Epithelial cell of proximal tubule (primary cell): Measurements from ENCODE around the gene SLC49A4. TPM values are rescaled to one million over a fixed set of nuclear protein-coding genes. Genes with fewer than 3 reads are reported as not detected.
A peak's percentile ranks its signal among the peaks of the same experiment; 100 is the strongest.

Experiments
- DNase-seq: peaks from one replicate; pipeline ENCODE4 v3.0.0-alpha.2; 2011; ENCODE audit warnings: low read depth
- H3K4me3 ChIP-seq: 2 replicates; pipeline ENCODE4 v1.5.1; 2011; ENCODE audit warnings: low read depth, mild to moderate bottlenecking, low read length
- total RNA-seq: library from RNA; depleted of rRNA; stranded (reverse); fragments of >200 nt; gene quantifications from 2 replicates; pipeline ENCODE4 v1.2.3, GENCODE V29; 2015
- TF ChIP-seq, protein P1 (sequence below): conservative IDR thresholded peaks from 2 replicates; pipeline ENCODE4 v1.5.1; 2012; ENCODE audit warnings: low read depth, mild to moderate bottlenecking, low read length

Gene SLC49A4
- total RNA-seq, 1 donor from 2014 or later = 12.2 TPM

- TF ChIP-seq, protein P1, sequence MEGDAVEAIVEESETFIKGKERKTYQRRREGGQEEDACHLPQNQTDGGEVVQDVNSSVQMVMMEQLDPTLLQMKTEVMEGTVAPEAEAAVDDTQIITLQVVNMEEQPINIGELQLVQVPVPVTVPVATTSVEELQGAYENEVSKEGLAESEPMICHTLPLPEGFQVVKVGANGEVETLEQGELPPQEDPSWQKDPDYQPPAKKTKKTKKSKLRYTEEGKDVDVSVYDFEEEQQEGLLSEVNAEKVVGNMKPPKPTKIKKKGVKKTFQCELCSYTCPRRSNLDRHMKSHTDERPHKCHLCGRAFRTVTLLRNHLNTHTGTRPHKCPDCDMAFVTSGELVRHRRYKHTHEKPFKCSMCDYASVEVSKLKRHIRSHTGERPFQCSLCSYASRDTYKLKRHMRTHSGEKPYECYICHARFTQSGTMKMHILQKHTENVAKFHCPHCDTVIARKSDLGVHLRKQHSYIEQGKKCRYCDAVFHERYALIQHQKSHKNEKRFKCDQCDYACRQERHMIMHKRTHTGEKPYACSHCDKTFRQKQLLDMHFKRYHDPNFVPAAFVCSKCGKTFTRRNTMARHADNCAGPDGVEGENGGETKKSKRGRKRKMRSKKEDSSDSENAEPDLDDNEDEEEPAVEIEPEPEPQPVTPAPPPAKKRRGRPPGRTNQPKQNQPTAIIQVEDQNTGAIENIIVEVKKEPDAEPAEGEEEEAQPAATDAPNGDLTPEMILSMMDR = no peak
- no peak for DNase-seq
Measured at GRCh38 chr3:122795674-122796195, 866 bp downstream of the SLC49A4 start.

GRCh38 chr3:122797291-122797690 lies 2.4 kb downstream of the SLC49A4 start:
- no peak for DNase-seq
- TF ChIP-seq, protein P1 = no peak
- H3K4me3 ChIP-seq = no peak overlapping the region

More at GRCh38 chr3:122795674-122796195, 866 bp downstream of the SLC49A4 start:
- peak overlapping the region; percentile 72 for H3K4me3 ChIP-seq

- TF ChIP-seq, protein P1 = no peak
- no peak for DNase-seq
- H3K4me3 ChIP-seq = no peak overlapping the region
Measured at GRCh38 chr3:122799322-122799721, 4.5 kb downstream of the SLC49A4 start.

- H3K4me3 ChIP-seq = no peak overlapping the region
- TF ChIP-seq, protein P1 = no peak
- no peak for DNase-seq
Measured at GRCh38 chr3:122800031-122800430, 5.2 kb downstream of the SLC49A4 start.

DNA sequence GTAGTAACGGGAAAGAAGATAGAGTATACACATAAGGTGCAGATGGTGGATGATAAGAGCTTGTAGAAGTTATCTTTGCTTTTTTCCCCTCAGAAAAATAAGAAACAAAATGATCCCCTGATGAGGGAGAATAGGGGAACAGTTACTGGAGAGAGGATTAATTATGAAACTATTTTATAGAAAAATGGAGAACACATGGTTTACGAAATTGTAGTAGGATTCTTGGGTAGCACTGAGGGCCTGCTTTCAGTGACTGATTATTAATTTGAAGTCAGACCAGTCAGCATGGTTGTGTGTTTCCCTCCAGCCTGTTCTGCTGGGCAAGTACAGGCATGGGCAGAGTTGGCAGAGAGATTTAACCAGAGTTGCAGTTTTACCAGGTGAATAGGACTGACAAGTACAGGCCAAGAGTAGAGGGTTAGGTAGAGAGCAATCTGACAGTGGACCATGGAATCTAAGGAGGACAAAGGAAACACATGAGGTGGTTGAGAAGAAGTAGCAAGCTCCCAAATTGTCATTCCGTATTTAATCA lies 5.9 kb downstream of the SLC49A4 start:
- no peak overlapping the region for H3K4me3 ChIP-seq
- DNase-seq = no peak
- TF ChIP-seq, protein P1 = no peak

DNA sequence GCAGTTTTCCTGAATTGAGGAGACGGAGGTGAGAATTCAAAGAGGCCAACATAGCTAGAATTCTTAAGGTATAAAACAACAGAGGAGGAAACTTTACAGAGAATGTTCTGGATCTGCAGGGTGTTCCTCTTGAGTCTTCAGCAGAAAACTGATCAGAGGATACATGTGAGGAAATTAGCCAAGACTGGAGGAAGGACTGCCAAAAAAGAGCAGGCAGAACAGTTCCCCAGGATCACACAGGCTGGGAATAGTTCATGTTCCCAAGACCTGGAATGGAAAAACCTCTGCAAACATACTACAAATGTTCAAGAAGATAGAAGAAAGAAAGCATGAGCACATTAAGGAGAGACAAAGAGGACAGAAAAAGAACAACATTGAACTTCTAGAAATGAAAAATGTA lies 7.5 kb downstream of the SLC49A4 start:
- no peak for DNase-seq
- H3K4me3 ChIP-seq = no peak overlapping the region
- TF ChIP-seq, protein P1 = no peak

- no peak for DNase-seq
- TF ChIP-seq, protein P1 = no peak
- H3K4me3 ChIP-seq = no peak overlapping the region
Measured at GRCh38 chr3:122803977-122804376, 9.1 kb downstream of the SLC49A4 start.
